ENCODE data around the gene RRH.

DNA sequence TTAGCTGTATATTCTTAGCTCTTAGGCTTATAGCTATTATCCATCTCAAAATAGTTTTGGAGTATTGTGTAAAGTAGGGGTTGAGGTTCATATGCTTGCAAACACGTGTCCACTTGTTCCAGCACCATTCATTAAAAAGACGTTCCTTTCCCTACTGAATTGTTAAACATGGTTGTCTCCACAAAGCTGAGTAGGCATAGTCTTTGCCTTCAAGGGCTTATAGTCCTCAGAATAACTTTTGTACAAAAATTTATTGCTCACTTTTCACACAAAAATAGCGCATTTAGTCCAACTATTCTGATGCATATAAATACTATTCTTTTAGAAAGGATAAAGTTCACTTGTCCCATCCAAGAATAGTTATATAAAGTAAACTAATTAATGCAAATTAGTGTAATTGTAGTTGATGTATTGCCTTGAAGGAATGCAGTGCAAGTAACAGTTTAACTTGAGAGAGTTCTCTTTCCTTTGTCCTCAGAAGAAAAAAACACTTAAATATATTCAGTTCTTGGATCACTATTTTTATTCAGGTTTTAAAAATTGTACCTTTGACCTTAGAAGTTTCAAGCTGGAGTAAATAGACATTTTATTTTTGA lies 34.2 kb downstream of the RRH start:
- TF ChIP-seq ZBTB1 (CRISPR knock-in tag; IDR thresholded peaks at IDR 0.05; ENCODE audit: borderline replicate concordance) (no peak), ZBTB21 (CRISPR knock-in tag; IDR thresholded peaks at IDR 0.05) (no peak), EZH2 (conservative IDR thresholded peaks at IDR 0.05; ENCODE audit: low read depth, low read length) (no peak), CREB1 (IDR thresholded peaks at IDR 0.05) (no peak), CREB1 (CRISPR knock-in tag; IDR thresholded peaks at IDR 0.05) (no peak), ATF7 (IDR thresholded peaks at IDR 0.05) (no peak), ATF7 (CRISPR knock-in tag; IDR thresholded peaks at IDR 0.05) (no peak), ASH2L (IDR thresholded peaks at IDR 0.05; ENCODE audit: insufficient read length, low read depth, low read length) (no peak), ZNF20 (CRISPR knock-in tag; IDR thresholded peaks at IDR 0.05) (no peak), DMAP1 (CRISPR knock-in tag; IDR thresholded peaks at IDR 0.05) (no peak), ARHGAP35 (CRISPR knock-in tag; IDR thresholded peaks at IDR 0.05; ENCODE audit: borderline replicate concordance) (no peak), ZNF160 (CRISPR knock-in tag; IDR thresholded peaks at IDR 0.05) (no peak)
- TF ChIP-seq, protein P1, sequence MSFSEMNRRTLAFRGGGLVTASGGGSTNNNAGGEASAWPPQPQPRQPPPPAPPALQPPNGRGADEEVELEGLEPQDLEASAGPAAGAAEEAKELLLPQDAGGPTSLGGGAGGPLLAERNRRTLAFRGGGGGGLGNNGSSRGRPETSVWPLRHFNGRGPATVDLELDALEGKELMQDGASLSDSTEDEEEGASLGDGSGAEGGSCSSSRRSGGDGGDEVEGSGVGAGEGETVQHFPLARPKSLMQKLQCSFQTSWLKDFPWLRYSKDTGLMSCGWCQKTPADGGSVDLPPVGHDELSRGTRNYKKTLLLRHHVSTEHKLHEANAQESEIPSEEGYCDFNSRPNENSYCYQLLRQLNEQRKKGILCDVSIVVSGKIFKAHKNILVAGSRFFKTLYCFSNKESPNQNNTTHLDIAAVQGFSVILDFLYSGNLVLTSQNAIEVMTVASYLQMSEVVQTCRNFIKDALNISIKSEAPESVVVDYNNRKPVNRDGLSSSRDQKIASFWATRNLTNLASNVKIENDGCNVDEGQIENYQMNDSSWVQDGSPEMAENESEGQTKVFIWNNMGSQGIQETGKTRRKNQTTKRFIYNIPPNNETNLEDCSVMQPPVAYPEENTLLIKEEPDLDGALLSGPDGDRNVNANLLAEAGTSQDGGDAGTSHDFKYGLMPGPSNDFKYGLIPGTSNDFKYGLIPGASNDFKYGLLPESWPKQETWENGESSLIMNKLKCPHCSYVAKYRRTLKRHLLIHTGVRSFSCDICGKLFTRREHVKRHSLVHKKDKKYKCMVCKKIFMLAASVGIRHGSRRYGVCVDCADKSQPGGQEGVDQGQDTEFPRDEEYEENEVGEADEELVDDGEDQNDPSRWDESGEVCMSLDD (CRISPR knock-in tag; IDR thresholded peaks at IDR 0.05; ENCODE audit: borderline replicate concordance), result no peak
- TF ChIP-seq, protein P2, sequence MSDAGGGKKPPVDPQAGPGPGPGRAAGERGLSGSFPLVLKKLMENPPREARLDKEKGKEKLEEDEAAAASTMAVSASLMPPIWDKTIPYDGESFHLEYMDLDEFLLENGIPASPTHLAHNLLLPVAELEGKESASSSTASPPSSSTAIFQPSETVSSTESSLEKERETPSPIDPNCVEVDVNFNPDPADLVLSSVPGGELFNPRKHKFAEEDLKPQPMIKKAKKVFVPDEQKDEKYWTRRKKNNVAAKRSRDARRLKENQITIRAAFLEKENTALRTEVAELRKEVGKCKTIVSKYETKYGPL (CRISPR knock-in tag; IDR thresholded peaks at IDR 0.05), result no peak
- TF ChIP-seq, protein P3, sequence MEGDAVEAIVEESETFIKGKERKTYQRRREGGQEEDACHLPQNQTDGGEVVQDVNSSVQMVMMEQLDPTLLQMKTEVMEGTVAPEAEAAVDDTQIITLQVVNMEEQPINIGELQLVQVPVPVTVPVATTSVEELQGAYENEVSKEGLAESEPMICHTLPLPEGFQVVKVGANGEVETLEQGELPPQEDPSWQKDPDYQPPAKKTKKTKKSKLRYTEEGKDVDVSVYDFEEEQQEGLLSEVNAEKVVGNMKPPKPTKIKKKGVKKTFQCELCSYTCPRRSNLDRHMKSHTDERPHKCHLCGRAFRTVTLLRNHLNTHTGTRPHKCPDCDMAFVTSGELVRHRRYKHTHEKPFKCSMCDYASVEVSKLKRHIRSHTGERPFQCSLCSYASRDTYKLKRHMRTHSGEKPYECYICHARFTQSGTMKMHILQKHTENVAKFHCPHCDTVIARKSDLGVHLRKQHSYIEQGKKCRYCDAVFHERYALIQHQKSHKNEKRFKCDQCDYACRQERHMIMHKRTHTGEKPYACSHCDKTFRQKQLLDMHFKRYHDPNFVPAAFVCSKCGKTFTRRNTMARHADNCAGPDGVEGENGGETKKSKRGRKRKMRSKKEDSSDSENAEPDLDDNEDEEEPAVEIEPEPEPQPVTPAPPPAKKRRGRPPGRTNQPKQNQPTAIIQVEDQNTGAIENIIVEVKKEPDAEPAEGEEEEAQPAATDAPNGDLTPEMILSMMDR (CRISPR knock-in tag; IDR thresholded peaks at IDR 0.05), result no peak
- TF ChIP-seq, protein P4, sequence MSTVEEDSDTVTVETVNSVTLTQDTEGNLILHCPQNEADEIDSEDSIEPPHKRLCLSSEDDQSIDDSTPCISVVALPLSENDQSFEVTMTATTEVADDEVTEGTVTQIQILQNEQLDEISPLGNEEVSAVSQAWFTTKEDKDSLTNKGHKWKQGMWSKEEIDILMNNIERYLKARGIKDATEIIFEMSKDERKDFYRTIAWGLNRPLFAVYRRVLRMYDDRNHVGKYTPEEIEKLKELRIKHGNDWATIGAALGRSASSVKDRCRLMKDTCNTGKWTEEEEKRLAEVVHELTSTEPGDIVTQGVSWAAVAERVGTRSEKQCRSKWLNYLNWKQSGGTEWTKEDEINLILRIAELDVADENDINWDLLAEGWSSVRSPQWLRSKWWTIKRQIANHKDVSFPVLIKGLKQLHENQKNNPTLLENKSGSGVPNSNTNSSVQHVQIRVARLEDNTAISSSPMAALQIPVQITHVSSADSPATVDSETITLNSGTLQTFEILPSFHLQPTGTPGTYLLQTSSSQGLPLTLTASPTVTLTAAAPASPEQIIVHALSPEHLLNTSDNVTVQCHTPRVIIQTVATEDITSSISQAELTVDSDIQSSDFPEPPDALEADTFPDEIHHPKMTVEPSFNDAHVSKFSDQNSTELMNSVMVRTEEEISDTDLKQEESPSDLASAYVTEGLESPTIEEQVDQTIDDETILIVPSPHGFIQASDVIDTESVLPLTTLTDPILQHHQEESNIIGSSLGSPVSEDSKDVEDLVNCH (CRISPR knock-in tag; IDR thresholded peaks at IDR 0.05), result no peak
